ENCODE results near the gene SLC25A15. TPM values are rescaled to one million over a fixed set of nuclear protein-coding genes. Genes with fewer than 3 reads are reported as not detected.

SLC25A15 gene
- total RNA-seq (2014; rRNA removed), result 32.9 and 33.9 TPM in 2 replicates
- polyA plus RNA-seq (2012), result 10.4 TPM

DNA sequence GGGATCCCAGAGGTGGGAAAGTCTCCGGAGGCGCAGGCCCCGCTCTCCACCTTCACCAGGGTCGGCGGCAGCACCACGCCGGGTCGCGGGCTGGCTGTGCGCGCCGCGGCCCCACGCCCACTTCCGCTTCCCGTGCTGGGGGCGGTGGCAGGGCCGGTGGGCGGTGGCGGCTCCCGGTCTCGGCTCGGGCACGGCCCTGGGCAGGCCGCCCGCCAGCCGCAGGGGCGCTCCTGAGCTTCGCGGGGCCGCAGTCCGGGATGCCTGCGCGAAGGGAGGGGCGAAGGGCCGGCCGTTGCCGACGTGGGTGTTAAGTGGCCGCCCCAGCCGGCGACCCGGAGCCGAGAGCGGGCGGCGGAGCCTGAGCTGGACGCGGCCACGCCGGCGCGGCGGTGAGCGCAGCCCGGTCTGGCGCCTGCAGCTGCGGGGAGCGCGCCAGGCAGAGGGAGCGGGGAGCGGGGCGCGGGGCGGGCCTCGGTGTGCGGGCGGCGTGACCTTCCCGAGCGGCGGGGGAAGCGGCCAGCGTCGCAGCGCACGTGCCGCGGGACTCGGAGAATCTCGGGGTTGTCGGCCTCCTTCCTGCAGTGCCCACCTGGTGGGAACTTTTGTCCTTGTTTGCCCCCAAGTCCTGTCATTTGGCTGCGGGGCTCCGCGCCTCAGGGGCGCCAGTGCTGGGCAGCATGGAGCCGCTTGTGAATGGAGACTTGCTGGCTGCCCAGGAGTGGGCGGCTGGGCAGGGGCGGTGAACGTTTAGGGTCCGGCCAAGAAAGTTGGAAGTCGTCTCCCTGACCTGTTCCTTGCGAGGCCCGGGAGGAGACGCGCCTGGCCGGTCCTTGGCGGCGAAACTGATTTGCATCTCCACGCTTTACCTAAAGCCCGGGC, at the start of gene SLC25A15:
Gene SLC25A15 (plus strand): TSS at position 337 of the 879 bp plus-strand sequence. CDS start 3,616 bp downstream, outside the sequence.
- peak; percentile 79 for DNase-seq (ENCODE audit: low read depth)

DNA sequence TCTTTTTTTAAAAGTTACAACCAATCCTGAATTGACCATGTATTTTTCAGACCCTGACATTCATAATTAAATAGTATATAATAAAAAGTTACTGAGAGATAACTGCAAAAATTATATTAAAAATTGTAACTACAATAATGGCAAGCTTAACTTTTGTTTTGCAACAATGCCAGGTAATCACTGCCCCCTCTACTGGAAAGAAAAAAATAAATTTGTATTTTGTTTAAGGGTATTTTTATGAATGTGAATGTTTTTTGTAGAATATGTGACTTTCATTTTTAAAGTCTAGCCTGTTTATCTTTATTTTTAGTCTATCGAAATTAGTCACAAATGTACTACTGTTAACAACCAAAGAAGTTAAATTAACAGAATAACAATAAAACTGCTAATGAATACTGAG, 40.1 kb upstream of the SLC25A15 start:
- no peak for DNase-seq (ENCODE audit: low read depth)

DNA sequence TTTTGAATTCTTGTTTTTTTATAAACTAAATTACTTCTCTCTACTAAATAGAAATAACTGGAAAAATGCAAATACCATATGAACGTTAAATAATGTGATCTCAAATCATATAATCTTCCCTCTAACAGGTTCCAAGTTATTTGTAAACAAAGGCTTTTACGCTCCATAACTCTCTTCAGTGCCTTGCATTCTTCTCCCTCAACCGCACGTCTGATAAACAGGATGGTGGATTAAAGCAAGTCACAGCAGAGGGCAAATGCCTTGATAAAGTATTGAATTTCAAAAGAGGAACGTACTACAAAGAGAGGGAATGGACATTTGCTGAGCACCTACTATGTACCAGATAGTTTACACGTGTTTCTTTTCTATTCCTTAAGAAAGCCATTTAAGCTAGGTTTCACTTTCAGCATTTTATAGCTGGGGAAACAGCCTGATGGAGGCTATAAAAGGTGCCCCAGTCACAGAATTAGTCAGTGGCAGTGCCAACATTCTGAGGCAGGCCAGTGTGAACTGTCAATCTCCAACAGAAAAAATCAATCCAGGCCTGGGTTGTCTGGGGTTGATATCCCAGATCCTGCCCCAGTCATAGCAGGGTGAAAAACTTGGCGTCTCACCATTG, 34.2 kb upstream of the SLC25A15 start:
- no peak for DNase-seq (ENCODE audit: low read depth)

DNA sequence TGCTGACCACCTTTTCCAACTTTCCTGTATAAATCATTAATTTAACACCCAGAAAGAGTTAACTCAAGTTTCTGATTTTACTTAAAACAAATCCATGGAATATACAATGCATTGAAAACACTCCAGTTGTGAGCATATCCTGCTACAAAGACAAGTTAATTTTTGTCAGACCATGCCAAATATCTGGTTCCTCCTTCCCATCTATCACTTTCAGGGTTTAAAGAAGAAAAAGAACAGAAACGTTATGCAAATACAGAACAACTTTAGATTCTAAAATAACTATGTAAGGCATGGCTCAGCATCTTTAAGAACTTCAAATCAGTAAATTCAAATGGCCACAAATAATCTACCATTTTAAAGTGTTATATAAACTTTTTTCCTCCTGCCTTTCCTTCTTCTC, 33.4 kb upstream of the SLC25A15 start:
- DNase-seq (ENCODE audit: low read depth), result no peak

DNA sequence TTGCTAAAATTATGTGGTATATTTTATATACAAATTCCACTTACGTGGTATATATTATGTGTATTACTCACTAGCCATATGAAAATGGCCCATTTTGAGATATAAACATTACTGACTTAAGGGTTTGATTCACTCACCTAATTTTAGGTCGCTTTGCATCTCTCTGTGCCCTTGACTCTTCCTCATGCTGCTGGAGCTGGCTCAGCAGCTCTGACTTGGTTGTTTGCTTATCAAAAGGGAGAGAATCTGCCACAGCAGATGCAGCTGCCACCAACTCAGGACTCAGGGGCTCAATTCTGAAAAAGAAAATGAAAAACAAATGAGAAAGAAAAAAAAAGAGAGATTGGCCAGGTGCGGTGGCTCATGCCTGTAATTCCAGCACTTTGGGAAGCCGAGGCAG, 30.6 kb upstream of the SLC25A15 start:
- no peak for DNase-seq (ENCODE audit: low read depth)

DNA sequence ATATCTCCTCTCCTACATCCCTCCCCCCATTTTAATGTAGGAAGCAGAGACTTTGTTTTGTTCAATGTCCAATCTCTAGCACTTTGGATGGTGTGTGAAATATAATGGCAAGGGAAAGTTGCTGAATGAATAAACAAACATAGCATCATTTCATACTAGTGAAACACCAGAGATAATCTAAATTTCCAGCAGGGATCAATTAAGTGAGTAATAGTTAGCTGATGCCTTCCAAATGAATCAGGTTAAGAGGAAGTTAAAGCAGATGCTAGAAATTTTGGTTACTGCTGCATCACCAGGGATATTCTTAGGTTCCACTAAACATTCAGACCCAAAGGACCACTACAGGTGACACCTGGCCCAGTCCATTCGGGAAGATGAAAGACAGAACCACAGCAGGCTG, 26.6 kb upstream of the SLC25A15 start:
- no peak for DNase-seq (ENCODE audit: low read depth)

DNA sequence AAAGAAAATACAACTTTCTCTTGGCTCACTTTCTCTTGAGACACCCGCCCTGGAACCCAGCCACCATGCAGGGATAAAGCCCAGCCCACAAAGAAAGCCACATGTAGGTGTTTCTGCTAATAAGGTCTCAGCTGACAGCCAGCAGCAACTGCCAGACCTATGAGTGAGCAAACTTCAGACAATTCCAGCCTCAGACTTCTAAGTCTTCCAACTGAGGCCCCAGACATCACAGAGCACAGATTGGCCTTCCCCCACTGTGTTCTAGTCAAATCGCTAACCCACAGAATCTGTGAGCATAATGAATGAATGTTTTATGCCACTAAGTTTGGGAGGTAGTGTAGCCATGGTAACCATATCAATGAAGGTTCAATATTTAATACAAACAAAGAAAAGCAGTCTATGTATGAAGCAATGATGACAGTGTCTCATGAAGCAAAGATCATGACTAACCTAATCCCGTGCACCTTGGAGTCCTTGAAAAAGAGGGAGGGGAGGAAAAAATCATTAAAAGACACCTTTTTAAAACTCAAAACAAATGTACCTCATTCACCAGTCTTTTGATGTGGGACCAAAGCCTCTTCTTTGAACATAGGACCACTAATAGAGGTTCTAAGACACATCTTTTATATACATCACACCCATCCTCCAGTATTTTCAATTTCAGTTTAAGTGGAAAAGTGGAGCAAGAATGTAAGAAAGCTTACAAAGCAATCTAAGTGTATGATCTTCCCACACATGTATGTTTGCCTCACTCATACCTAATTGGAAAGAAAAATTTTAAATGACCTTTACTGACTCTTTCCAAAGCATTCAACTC, 24.6 kb upstream of the SLC25A15 start:
- no peak for DNase-seq (ENCODE audit: low read depth)

DNA sequence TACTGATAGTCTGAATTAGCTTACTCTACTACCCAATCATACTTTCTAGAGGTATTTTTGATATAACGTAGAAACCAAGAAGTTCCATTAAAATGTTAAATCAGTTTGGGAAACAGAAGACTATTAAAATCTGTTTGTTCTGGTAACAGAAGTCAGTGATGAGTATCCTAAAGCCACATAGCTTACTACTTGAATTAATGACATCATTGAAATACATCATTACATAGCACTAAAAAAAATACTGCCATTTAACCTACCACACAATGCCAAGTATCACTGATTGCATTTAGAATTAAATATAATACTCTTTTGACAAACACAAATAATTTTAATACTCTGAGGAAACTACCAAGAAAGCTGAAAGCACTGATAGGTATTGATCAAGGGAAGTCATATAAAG, 23.8 kb upstream of the SLC25A15 start:
- no peak for DNase-seq (ENCODE audit: low read depth)

DNA sequence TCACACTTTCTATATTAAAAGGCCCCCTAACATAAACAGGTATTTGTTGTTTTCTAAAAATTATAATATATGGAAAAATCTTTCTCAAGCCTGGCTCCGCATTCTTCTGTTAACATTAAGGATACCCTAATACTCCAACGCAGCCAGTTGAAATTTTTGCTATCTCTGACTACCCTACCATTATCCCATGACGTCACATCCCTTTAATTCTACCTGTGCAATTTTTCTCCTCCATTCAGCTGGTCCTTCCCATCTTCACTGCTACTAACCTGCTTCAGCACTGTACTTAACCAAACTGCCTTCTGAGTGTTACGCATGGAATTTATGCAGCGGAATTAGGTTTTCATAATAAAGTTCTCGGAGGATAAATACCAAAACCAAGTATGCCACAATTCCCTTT, 19.4 kb upstream of the SLC25A15 start:
- no peak for DNase-seq (ENCODE audit: low read depth)

DNA sequence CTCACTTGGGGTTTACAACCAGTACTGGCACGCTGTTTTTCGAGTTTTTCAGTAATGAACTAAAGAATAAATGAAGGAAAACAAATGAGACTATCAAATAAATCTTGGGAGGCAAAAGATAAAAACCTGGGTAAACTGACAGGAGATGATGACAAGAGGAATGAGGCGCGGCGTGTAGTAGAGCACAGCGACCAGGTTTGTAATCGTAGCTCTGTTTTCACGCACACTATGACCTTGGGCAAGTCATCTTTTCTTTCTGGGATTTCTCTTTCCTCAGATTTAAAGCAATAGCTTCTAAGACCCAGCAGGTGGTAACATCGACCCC, 18.8 kb upstream of the SLC25A15 start:
- DNase-seq (ENCODE audit: low read depth), result no peak

DNA sequence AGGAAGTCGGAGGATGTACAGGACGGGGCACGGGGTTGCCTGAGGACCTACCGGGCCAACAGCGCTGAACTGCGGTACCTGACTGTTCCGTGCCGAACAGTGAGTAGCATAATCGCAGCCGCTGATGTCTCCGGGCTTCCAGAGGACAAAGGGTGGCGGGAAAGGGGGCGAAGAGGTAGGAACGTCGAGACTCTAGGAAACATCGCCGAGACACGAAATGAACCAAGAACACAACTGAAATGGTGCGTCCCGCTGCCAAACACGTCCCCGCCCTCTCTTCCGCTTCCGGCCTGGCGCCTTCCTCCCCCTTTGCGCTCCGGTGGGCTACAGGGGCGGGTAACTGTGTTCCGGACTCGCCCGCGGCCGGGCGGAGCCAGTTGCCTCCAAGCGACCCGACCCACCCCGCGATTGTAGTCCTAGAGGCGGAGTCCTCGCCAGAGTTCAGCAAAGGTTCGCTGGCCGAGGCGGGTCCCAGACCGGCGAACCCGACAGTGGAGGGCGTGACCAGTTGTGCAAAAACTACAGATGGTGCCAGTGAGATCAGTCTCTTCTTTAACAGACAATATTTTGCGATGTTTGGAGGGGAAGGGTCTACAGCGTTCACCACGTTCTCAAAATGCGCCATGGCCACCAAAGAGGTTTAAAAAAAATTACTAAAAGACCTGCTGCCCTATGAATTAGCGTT, 18.3 kb upstream of the SLC25A15 start, which contains the start of gene MRPS31:
Gene MRPS31 (minus strand): TSS at position 257 of the 685 bp plus-strand sequence. CDS start 54 bp downstream, at position 203.
- peak; percentile 94 for DNase-seq (ENCODE audit: low read depth)

DNA sequence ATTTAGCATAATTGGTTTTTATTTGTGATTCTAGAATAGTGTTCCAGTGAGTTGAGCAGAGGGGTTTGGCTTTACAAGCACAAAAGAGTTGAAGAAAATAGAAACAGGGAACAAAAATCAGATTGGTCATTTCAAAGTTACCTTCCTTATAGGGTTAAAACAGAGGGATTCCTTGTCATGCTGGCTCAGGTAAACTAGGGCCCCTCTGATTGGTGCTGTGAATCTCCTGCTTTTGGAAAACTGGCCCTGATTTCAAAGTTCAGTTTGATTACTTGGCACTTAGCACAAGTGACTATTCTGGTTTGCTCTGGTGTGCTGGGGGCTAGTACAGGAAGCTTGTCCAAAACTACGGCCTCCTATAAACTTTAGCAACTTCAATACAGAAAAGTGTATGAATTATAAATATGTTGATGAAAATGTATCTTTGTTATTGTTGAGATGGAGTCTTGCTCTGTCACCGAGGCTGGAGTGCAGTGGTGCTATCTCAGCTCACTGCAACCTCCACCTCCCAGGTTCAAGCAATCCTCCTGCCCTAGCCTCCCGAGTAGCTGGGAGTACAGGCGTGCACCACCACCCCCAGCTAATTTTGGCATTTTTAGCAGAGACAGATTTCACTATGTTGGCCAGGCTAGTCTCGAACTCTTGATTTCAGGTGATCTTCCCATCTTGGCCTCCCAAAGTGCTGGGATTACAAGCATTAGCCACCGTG, 16.5 kb upstream of the SLC25A15 start:
- DNase-seq (ENCODE audit: low read depth), result no peak

DNA sequence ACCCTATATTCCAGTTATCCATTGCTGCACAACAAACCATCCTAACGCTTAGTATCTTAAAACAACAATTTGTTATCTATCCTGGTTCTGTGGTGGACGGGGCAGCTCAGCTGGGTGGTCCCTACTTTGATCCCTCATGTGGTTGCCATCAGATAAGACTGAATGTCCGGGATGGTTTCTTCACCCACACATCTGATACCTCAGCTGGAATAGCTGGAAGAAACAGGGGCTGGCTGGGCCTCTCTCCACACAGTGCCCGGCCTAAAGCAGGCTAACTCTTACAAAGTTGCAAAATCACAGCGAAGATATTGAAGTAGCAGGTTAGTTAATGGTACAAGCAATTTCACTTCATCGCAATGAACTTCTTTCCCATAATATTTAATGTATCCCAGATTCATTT, 14.7 kb upstream of the SLC25A15 start:
- no peak for DNase-seq (ENCODE audit: low read depth)

DNA sequence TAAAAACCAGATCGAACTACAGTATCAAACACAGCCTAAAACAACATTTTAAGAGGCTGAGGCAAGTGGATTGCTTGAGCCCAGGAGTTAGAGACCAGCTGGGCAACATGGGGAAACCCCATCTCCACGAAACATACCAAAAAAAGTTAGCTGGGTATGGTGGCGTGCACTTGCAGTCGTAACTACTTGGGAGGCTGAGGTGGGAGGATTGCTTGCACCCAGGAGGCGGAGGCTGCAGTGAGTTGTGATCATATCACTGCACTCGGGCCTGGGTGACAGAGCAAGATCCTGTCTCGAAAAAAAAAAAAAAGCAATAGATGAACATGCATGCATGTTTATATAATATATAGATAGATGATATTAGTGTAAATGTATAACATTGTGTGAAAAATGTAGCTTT, 13.2 kb upstream of the SLC25A15 start:
- no peak for DNase-seq (ENCODE audit: low read depth)

DNA sequence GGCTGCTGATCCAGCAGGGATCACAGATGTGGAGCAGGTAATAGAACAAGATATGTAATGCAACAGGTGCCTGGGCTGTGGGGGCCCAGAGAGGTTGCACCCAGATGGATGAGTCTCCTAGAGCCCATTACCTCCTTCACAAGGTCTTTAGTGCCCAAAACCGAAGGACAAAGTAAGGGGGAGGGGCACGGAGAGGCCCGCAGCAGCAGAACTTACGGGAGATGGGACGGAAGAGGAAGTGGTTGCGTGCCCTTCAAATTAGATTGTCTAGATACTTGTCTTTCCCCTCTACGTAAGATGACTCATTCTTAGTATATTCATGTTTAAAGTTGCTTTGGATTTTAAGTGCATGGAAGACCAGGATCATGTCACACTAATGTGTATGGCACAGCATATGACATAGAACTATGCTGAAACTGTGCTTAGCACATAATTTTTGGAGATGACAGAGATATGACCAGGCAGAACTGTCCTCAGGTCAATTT, 12.7 kb upstream of the SLC25A15 start:
- DNase-seq (ENCODE audit: low read depth), result no peak

DNA sequence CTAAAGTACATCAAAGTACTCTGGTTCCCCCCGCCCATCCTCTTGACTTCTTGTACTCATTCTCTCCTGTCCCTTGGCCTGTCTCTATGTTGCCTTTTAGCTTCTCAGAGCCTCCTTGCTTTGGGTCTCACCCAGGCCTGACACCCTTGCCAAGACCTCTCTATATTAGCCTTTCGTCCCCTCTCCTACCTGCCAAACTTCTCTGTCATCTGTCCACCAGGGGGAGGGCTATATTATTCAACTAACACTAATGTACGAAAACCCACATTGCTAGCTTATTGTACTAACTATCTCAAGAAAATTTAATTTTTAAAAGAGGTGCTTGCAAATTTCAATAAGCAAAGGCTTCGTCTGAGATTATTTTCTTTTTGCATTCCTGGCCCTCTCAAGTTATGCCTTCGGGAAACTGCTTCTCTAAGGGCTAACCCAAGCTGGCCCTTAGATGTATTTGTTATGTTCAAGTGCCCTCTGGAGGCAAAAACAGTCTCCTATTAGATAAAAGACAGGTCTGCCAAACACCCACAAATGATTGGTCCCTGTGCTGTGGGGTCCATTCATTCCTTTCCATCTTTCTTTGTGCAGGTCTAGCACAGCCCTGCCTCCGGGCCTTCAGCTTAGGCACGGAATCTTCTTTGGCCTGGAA, 12.1 kb upstream of the SLC25A15 start:
- peak; percentile 47 for DNase-seq (ENCODE audit: low read depth)

DNA sequence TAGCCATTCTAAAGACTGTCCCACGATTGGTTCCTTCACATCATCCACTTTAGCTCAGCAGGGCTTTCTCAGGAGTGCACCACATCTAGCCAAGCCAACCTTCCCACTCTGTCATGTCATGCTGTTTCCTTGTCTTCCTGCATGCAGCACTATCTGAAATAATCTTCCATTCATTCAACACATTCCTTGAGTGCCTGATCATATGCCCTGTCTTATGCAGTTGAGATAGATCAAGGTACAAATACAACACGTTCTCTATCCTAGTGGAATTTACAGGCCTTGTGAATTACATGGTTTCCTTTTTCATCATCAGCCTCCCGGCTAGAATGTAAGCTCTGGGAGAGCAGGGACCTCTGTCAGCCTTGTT, 11.6 kb upstream of the SLC25A15 start:
- DNase-seq (ENCODE audit: low read depth), result no peak

DNA sequence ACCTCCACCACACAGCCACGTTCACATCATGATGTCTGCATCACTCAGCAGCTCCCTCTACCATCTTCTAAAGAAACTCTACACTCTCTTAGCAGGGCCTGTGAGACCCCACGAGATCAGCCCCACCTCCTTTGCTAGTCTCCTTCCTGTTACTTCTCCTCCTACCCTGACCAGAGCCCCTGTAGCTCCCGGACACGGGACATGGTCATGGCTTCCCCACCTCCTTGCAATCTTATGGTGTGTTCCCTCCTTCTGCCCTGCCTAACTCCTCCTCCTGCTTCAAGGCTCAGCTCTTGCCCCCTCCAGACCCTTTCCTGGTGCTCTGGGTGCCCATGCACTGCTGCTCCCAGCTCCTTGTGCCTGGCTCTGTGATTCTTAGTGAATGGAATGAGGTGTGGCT, 10.4 kb upstream of the SLC25A15 start:
- DNase-seq (ENCODE audit: low read depth), result no peak

DNA sequence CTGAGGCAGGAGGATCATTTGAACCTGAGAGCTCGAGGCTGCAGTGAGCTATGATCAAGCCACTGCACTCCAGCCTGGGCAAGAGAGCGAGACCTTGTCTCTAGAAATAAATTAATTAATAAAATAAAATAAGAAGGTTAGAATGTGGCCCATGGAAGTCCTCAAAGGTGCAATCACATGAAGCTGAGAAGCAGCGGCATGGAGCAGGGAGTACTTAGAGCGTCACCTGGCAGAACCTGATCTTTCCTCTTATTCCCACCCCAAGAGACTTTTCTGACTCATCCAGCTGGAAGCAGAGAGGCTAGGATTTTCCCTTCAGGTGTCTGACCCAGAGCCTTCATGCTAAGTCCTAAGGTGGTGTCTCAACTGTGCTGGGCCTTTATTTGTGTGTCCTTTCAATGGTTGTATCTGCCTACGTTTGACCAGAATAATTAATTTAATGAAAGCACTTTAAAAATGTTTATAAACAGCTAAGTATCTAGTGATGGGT, 9.6 kb upstream of the SLC25A15 start:
- no peak for DNase-seq (ENCODE audit: low read depth)

DNA sequence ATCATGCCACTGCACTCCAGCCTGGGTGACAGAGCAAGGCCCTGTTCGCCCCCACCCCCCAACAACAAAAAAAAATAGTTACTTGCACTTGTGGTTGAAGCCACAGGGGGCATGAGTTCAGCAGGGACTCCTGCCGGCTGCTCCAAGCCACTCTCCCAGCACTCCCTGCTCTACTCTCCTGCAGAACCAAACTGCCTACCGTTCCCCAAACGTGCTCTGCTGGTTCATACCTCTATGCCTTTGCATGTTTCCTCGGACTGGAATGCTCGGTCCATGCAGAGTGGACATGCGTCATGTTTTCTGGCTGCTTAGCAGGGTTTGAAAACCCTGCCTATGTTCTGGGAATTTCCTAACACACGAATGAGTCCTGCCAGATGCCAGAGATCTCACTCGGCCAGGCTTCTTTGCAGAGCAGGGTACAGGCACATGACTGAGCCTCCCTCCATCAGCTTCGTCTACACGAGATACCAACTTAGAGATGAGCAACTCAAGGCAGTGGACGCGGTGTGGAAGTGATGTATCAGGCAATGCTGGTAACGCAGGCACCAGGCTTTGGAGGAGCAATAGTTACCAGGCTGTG, 8.5 kb upstream of the SLC25A15 start:
- DNase-seq (ENCODE audit: low read depth), result peak; percentile 27

All from LHCN-M2 (cell line).